ENCODE data around the gene PRKCZ. TPM values are rescaled to one million over a fixed set of nuclear protein-coding genes. Genes with fewer than 3 reads are reported as not detected.
"Not testable (repeated sequence)": the region's sequence is repeated elsewhere in the genome, so short reads cannot be mapped to it uniquely, and the experiment has no call there.

PRKCZ gene
- total RNA-seq, 1 donor: 1.6 TPM

DNA sequence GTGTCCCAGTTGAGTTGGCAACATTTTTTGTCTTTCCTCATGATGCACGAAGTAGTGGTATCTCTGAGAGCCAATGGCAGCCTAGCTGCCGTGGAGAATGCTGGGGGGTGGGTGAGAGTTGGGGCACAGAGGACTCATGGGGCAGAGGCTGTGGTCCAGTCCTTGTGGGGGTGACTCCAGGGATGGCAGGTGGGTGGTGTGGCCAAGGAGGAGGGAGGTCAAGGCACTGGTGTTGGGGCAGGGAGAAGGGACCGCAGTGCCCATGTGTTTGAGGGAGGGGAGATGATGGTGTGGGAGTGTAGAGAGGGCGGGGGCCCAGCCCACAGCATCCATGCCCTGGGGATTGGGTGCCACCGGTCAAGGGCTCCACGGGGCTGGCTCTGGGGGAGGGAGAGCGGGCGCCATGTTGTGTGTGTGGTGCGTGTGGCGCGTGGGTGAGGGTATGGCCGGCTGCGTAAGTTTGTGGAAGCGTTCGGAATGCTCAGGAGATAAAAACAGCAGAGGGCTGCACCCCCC, 63.5 kb downstream of the PRKCZ start:
- TF ChIP-seq, protein P1, sequence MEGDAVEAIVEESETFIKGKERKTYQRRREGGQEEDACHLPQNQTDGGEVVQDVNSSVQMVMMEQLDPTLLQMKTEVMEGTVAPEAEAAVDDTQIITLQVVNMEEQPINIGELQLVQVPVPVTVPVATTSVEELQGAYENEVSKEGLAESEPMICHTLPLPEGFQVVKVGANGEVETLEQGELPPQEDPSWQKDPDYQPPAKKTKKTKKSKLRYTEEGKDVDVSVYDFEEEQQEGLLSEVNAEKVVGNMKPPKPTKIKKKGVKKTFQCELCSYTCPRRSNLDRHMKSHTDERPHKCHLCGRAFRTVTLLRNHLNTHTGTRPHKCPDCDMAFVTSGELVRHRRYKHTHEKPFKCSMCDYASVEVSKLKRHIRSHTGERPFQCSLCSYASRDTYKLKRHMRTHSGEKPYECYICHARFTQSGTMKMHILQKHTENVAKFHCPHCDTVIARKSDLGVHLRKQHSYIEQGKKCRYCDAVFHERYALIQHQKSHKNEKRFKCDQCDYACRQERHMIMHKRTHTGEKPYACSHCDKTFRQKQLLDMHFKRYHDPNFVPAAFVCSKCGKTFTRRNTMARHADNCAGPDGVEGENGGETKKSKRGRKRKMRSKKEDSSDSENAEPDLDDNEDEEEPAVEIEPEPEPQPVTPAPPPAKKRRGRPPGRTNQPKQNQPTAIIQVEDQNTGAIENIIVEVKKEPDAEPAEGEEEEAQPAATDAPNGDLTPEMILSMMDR (IDR thresholded peaks at IDR 0.05; ENCODE audit: insufficient read depth, low read length): no peak
- no peak overlapping the region for H3K4me3 ChIP-seq (ENCODE audit: low read depth, low read length)

DNA sequence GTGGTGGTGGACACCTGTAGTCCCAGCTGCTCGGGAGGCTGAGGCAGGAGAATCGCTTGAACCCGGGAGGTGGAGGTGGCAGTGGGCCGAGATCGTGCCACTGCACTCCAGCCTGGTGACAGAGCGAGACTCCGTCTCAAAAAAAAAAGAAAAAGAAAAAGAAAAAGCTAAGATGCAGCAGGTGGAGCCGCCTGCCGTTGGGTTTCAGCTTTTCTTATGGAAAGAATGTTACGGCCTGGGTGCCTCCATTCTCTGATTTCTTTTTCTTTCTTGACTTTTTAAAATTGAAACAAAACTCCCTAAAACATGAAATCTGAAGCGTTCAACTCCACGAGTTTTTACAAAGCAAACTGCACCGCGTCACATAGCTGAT, 64.4 kb downstream of the PRKCZ start:
- H3K4me3 ChIP-seq (ENCODE audit: low read depth, low read length): not testable (repeated sequence)

More for the DNA sequence above, 63.5 kb downstream of the PRKCZ start:
- DNase-seq (ENCODE audit: low read depth): no peak

DNA sequence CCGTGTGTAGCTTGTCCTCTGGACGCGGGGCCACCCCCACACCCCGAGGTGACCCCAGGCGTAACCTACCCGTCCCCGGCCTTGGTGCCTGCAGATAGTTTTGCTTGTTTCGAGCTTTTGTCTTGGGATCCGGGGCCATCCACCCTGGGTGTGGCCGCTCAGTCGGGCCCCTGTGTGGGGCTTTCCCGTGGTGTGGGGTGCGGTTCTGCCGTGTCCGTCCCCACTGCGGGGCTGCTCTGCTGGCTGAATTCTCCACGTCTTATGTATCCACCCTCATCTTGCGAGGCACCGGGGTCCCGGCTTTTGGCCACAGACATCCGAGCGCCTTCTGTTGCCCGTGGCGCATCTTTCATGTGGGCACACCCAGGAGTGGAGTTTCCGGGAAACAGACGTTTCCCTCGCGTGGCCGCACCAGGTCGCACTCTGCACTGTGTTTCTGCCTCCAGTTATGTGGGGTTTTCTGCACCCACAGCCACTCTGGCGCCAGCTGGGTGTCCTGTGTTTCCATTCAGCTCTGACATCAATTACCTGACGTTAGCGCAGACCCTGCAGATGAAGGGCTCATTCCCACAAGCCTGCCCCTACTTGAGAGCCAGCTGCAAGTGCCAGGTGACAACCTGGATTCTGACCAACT, 64.9 kb downstream of the PRKCZ start:
- no peak for DNase-seq (ENCODE audit: low read depth)
- no peak overlapping the region for H3K4me3 ChIP-seq (ENCODE audit: low read depth, low read length)
- TF ChIP-seq, protein P1 (IDR thresholded peaks at IDR 0.05; ENCODE audit: insufficient read depth, low read length): no peak

More for the DNA sequence above, 64.4 kb downstream of the PRKCZ start:
- not testable (repeated sequence) for DNase-seq (ENCODE audit: low read depth)

DNA sequence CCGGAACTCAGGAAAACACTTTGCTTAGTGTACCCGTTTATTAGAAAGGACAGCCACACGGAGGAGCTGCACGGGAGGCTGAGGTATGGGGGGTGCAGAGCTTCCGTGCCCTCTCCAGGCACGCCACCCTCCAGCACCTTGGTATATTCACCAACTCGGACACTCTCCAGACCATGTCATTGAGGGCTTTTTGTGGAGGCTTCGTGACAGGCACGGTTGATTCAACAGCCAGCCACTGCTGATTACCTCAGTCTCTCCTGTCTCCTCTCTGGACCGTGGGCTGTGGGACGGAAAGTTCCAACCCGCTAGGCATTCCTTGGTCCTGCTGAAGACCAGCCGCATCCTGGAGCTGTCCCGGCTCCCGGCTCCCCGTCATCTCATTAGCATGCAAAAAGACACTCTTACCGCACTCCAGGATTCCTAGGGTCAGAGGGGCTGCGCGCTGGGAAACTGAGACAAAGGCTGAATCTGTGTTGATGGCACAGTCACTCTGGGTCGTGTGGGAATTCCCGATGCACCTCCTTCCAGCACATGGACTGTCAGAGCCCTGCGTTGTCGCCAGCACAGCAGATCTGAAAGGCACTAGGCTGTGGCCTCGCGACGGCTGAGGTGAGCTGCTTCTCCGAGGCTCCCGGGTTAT, 65.6 kb downstream of the PRKCZ start:
- H3K4me3 ChIP-seq (ENCODE audit: low read depth, low read length): no peak overlapping the region
- TF ChIP-seq, protein P1 (IDR thresholded peaks at IDR 0.05; ENCODE audit: insufficient read depth, low read length): no peak
- DNase-seq (ENCODE audit: low read depth): no peak

DNA sequence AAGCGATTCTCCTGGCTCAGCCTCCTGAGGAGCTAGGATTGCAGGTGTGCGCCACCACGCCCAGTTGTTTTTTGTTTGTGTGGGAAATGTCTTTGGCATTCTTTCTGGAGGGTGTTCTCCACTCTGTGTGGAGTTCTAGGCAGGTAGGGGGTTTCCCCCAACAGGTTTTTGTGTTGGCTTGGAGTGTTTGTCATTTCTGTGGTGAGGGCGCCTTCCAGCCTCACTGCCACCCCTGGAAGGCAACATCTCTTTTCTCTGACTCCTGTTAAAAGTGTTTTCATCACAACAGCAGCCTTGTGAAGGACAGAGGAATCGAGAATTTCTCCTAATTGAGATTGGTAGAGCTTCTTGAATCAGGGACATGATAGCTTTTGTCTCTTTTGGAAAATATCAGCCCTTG, 69.7 kb downstream of the PRKCZ start:
- H3K4me3 ChIP-seq (ENCODE audit: low read depth, low read length): no peak overlapping the region
- TF ChIP-seq, protein P1 (IDR thresholded peaks at IDR 0.05; ENCODE audit: insufficient read depth, low read length): no peak
- DNase-seq (ENCODE audit: low read depth): no peak

DNA sequence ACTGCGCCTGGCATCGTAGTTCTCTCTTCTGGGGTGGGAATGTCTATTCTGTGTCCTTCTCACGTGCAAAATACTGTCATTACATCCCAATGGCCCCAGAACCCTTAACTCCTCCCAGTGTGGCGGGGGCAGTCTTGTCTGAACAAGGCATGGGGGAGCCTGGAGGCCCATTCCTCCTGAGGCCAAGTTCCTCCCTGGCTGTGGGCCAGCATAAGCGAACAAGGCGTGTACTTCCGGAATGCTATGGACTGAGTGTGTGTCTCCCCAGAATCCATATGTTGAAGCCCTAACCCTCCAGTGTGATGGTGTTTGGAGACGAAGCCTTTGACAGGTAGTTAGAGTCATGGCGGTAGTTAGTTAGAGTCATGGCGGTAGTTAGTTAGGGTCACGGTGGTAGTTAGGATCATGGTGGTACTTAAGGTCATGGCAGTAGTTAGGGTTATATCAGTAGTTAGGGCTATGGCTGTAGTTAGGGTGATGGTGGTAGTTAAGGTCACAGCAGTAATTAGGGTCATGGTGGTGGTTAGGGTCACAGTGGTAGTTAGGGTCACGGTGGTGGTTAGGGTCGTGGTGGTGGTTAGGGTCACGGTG, 71.0 kb downstream of the PRKCZ start:
- TF ChIP-seq, protein P1 (IDR thresholded peaks at IDR 0.05; ENCODE audit: insufficient read depth, low read length): no peak
- H3K4me3 ChIP-seq (ENCODE audit: low read depth, low read length): no peak overlapping the region
- no peak for DNase-seq (ENCODE audit: low read depth)

DNA sequence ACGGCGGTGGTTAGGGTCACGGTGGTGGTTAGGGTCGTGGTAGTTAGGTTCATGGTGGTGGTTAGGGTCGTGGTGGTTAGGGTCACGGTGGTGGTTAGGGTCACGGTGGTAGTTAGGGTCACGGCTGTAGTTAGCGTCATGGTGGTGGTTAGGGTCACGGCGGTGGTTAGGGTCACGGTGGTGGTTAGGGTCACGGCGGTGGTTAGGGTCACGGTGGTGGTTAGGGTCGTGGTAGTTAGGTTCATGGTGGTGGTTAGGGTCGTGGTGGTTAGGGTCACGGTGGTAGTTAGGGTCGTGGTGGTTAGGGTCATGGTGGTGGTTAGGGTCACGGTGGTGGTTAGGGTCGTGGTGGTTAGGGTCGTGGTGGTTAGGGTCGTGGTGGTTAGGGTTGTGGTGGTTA, 71.6 kb downstream of the PRKCZ start:
- not testable (repeated sequence) for DNase-seq (ENCODE audit: low read depth); H3K4me3 ChIP-seq (ENCODE audit: low read depth, low read length)
